H9 (cell line): Measurements from ENCODE around the gene PPP1R13L. TPM values are rescaled to one million over a fixed set of nuclear protein-coding genes. Genes with fewer than 3 reads are reported as not detected.

ENCODE experiments used
- DNase-seq: peaks from one replicate; pipeline ENCODE4 v3.0.0-alpha.2; 2017
- H2AFZ ChIP-seq: one replicate; pipeline ENCODE4 v1.6.1; 2013; ENCODE audit warnings: mild to moderate bottlenecking, low read length, control low read depth, moderate library complexity
- H2AK5ac ChIP-seq: 2 replicates; pipeline ENCODE4 v1.6.1; 2013; ENCODE audit warnings: low read length, control low read depth, mixed read lengths; ENCODE audit not compliant: insufficient read length
- H2BK120ac ChIP-seq: one replicate; pipeline ENCODE4 v1.6.1; 2013; ENCODE audit warnings: low read depth, mild to moderate bottlenecking, low read length, control low read depth, inconsistent platforms; ENCODE audit not compliant: poor library complexity, severe bottlenecking
- H2BK12ac ChIP-seq: 2 replicates; pipeline ENCODE4 v1.6.1; 2013; ENCODE audit warnings: low read length, control low read depth, mixed read lengths, low read depth; ENCODE audit not compliant: insufficient read length
- H2BK15ac ChIP-seq: 2 replicates; pipeline ENCODE4 v1.6.1; 2013; ENCODE audit warnings: low read depth, low read length, control low read depth
- H2BK20ac ChIP-seq: one replicate; pipeline ENCODE4 v1.6.1; 2013; ENCODE audit warnings: low read depth, mild to moderate bottlenecking, low read length, control low read depth, inconsistent platforms; ENCODE audit not compliant: poor library complexity, severe bottlenecking
- H2BK5ac ChIP-seq: 2 replicates; pipeline ENCODE4 v1.6.1; 2013; ENCODE audit warnings: low read length, control low read depth, mixed read lengths; ENCODE audit not compliant: insufficient read length
- H3K14ac ChIP-seq: 2 replicates; pipeline ENCODE4 v1.6.1; 2013; ENCODE audit warnings: low read length, control low read depth; ENCODE audit not compliant: insufficient read depth
- H3K18ac ChIP-seq: 2 replicates; pipeline ENCODE4 v1.6.1; 2013; ENCODE audit warnings: low read depth, mild to moderate bottlenecking, mixed read lengths, low read length, control low read depth; ENCODE audit not compliant: insufficient read length
- H3K23ac ChIP-seq: 2 replicates; pipeline ENCODE4 v1.6.1; 2013; ENCODE audit warnings: low read length, control low read depth, mixed read lengths, low read depth; ENCODE audit not compliant: insufficient read length
- H3K23me2 ChIP-seq: 2 replicates; pipeline ENCODE4 v1.6.1; 2013; ENCODE audit warnings: low read depth, mild to moderate bottlenecking, mixed read lengths, low read length, control low read depth; ENCODE audit not compliant: insufficient read length, poor library complexity, severe bottlenecking
- H3K27ac ChIP-seq: 2 replicates; pipeline ENCODE4 v1.5.1; 2013; ENCODE audit warnings: low read length, control low read depth, mixed read lengths, low read depth; ENCODE audit not compliant: insufficient read length
- H3K27me3 ChIP-seq: 2 replicates; pipeline ENCODE4 v1.6.1; 2013; ENCODE audit warnings: low read length, control low read depth, inconsistent platforms; ENCODE audit not compliant: insufficient read depth
- H3K4ac ChIP-seq: 2 replicates; pipeline ENCODE4 v1.6.1; 2013; ENCODE audit warnings: low read depth, mild to moderate bottlenecking, control low read depth, inconsistent platforms, low read length, moderate library complexity
- H3K4me1 ChIP-seq: 2 replicates; pipeline ENCODE4 v1.6.1; 2013; ENCODE audit warnings: low read length, control low read depth, inconsistent platforms; ENCODE audit not compliant: insufficient read depth
- H3K4me2 ChIP-seq: 2 replicates; pipeline ENCODE4 v1.6.1; 2013; ENCODE audit warnings: low read length, control low read depth, mixed read lengths; ENCODE audit not compliant: insufficient read length, insufficient read depth
- H3K56ac ChIP-seq: 2 replicates; pipeline ENCODE4 v1.6.1; 2013; ENCODE audit warnings: low read depth, mild to moderate bottlenecking, mixed read lengths, low read length, control low read depth; ENCODE audit not compliant: insufficient read length
- H3K79me1 ChIP-seq: 2 replicates; pipeline ENCODE4 v1.6.1; 2013; ENCODE audit warnings: low read depth, mild to moderate bottlenecking, moderate library complexity, low read length, control low read depth, inconsistent platforms; ENCODE audit not compliant: insufficient read depth, poor library complexity, severe bottlenecking
- H3K79me2 ChIP-seq: 2 replicates; pipeline ENCODE4 v1.6.1; 2013; ENCODE audit warnings: low read length, control low read depth, inconsistent platforms; ENCODE audit not compliant: insufficient read depth
- H3K9ac ChIP-seq: 2 replicates; pipeline ENCODE4 v1.6.1; 2013; ENCODE audit warnings: low read length, control low read depth, mixed read lengths; ENCODE audit not compliant: insufficient read length; ENCODE audit errors: extremely low read depth
- H3K9me3 ChIP-seq: one replicate; pipeline ENCODE4 v1.6.1; 2013; ENCODE audit warnings: low read depth, low read length, inconsistent platforms; ENCODE audit not compliant: control insufficient read depth
- H3T11ph ChIP-seq: one replicate; pipeline ENCODE4 v1.6.1; 2013; ENCODE audit warnings: mild to moderate bottlenecking, low read length, control low read depth, inconsistent platforms
- H4K20me1 ChIP-seq: one replicate; pipeline ENCODE4 v1.6.1; 2013; ENCODE audit not compliant: control insufficient read depth, insufficient read length, insufficient read depth
- H4K5ac ChIP-seq: 2 replicates; pipeline ENCODE4 v1.6.1; 2013; ENCODE audit warnings: low read depth, mild to moderate bottlenecking, mixed read lengths, low read length, control low read depth; ENCODE audit not compliant: insufficient read length
- H4K8ac ChIP-seq: replicated peaks from 2 replicates; pipeline ENCODE4 v1.6.1; 2013; ENCODE audit warnings: low read length, control low read depth, mixed read lengths, low read depth; ENCODE audit not compliant: insufficient read length
- H4K91ac ChIP-seq: 2 replicates; pipeline ENCODE4 v1.6.1; 2013; ENCODE audit warnings: low read depth, mild to moderate bottlenecking, moderate library complexity, mixed read lengths, low read length, control low read depth; ENCODE audit not compliant: insufficient read length
- H3K27ac Mint-ChIP-seq, 3 experiments: 2 replicates in 2 of 3; 3 replicates in 1 of 3; pipeline ENCODE4 v1.8.0; 2020 to 2021; ENCODE audit warnings: mixed read lengths in 3 of 3, mild to moderate bottlenecking in 1 of 3, moderate library complexity in 1 of 3
- H3K27me3 Mint-ChIP-seq: 2 replicates; pipeline ENCODE4 v1.8.0; 2021; ENCODE audit warnings: low read depth, mild to moderate bottlenecking, moderate library complexity, mixed read lengths
- H3K36me3 Mint-ChIP-seq, 3 experiments: 2 replicates in 2 of 3; 3 replicates in 1 of 3; pipeline ENCODE4 v1.8.0; 2020 to 2021; ENCODE audit warnings: low read depth in 3 of 3, mixed read lengths in 3 of 3; ENCODE audit not compliant: insufficient read depth in 1 of 3
- H3K4me1 Mint-ChIP-seq, 2 experiments: 2 replicates each; pipeline ENCODE4 v1.8.0; 2020; ENCODE audit warnings: mixed read lengths in 2 of 2
- H3K4me3 Mint-ChIP-seq, 2 experiments: 2 replicates in 1 of 2; 3 replicates in 1 of 2; pipeline ENCODE4 v1.8.0; 2020 to 2021; ENCODE audit warnings: mild to moderate bottlenecking in 2 of 2, mixed read lengths in 2 of 2, moderate library complexity in 1 of 2
- H3K9me3 Mint-ChIP-seq, 2 experiments: 2 replicates in 1 of 2; 3 replicates in 1 of 2; pipeline ENCODE4 v1.8.0; 2020; ENCODE audit warnings: mild to moderate bottlenecking in 2 of 2, mixed read lengths in 2 of 2, moderate library complexity in 1 of 2
- WGBS: extraction: QIAGEN DNeasy Blood & Tissue Kit; methylation state at CpG from one replicate; pipeline ENCODE4 v1.1.7; 2013; ENCODE audit warnings: missing lambda C conversion rate, low lambda C conversion rate, mixed read lengths; ENCODE audit not compliant: insufficient read length; ENCODE audit errors: extremely low coverage; 5-methylcytosine and 5-hydroxymethylcytosine counted together
- total RNA-seq: library from RNA; stranded (reverse); gene quantifications from 2 replicates; pipeline ENCODE4 v1.2.1, GENCODE V29; 2021
- TF ChIP-seq, protein P1 (sequence below): fragments of 200-600 bp; sonication (generic); conservative IDR thresholded peaks from 3 replicates; pipeline ENCODE4 v1.8.0; 2021; ENCODE audit warnings: antibody characterized with exemption, mild to moderate bottlenecking

Gene PPP1R13L
- total RNA-seq, 1 experiment from 2014 or later = 42.6 TPM

DNA sequence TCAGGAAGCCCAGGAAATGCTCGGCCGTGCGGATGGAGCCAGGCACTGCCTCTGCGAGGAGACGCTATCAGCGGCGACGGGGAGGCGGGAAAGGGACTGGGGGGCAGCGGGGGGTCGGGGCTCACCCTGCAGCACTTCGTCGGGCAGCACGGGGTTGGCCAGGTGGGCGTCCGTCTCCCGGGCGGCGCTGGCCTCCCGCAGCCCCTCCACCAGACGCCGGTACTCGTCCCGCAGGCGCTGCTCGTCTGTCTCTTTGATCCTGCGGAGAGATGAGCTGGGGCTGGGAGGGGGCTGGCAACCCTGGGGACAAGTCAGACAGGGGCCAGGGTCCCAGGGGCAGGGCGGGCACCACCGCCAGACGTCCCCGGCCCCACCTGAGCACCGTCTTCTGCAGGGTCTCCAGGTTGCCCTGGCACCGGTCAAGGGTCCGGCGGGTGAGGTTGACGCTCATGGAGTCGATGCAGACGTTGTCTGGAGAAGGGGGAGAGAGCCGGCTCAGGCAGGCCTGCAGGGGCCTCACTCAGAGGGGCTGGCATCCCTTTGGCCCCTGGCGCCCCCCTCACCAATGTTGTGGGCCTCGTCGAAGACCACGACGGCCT is 40.9 kb downstream of the PPP1R13L start:
- H2BK120ac ChIP-seq = no peak overlapping the region
- H3K23ac ChIP-seq = no peak overlapping the region
- no peak overlapping the region for H2BK15ac ChIP-seq
- no peak overlapping the region for H3T11ph ChIP-seq
- H3K4me1 ChIP-seq = peaks cover 2% of the 10 kb centered on the region; the same call in 1 of the 2 replicates
- no peak overlapping the region for H3K56ac ChIP-seq
- H3K36me3 Mint-ChIP-seq = peaks cover 34 to 64% (median 58%) of the 10 kb centered on the region in 3 experiments
- no peak overlapping the region for H3K18ac ChIP-seq
- no peak overlapping the region for H2AFZ ChIP-seq
- no peak overlapping the region for H4K5ac ChIP-seq
- no peak overlapping the region for H2BK20ac ChIP-seq
- no peaks in the 10 kb centered on the region for H3K27me3 Mint-ChIP-seq
- WGBS = no CpG with 5 or more reads among the region's 44 CpGs
- H3K9me3 Mint-ChIP-seq = no peaks in the 10 kb centered on the region
- H4K8ac ChIP-seq = no peak overlapping the region
- H2BK12ac ChIP-seq = no peak overlapping the region
- H3K27ac ChIP-seq = no peak overlapping the region
- H2BK5ac ChIP-seq = no peak overlapping the region
- no peaks in the 10 kb centered on the region for H3K9me3 ChIP-seq
- no peak overlapping the region for H3K27ac Mint-ChIP-seq
- H3K9ac ChIP-seq = no peak overlapping the region
- no peak overlapping the region for H3K4me2 ChIP-seq
- H3K79me1 ChIP-seq = no peaks in the 10 kb centered on the region
- H3K4me3 Mint-ChIP-seq = no peak overlapping the region
- H3K14ac ChIP-seq = no peak overlapping the region
- peaks cover 2 to 5% of the 10 kb centered on the region in 2 experiments for H3K4me1 Mint-ChIP-seq
- no peak for DNase-seq
- no peak overlapping the region for H3K4ac ChIP-seq
- H3K79me2 ChIP-seq = no peaks in the 10 kb centered on the region; the same call in 1 of the 2 replicates
- H3K23me2 ChIP-seq = no peaks in the 10 kb centered on the region
- H3K27me3 ChIP-seq = no peaks in the 10 kb centered on the region
- TF ChIP-seq, protein P1, sequence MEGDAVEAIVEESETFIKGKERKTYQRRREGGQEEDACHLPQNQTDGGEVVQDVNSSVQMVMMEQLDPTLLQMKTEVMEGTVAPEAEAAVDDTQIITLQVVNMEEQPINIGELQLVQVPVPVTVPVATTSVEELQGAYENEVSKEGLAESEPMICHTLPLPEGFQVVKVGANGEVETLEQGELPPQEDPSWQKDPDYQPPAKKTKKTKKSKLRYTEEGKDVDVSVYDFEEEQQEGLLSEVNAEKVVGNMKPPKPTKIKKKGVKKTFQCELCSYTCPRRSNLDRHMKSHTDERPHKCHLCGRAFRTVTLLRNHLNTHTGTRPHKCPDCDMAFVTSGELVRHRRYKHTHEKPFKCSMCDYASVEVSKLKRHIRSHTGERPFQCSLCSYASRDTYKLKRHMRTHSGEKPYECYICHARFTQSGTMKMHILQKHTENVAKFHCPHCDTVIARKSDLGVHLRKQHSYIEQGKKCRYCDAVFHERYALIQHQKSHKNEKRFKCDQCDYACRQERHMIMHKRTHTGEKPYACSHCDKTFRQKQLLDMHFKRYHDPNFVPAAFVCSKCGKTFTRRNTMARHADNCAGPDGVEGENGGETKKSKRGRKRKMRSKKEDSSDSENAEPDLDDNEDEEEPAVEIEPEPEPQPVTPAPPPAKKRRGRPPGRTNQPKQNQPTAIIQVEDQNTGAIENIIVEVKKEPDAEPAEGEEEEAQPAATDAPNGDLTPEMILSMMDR = no peak
- no peak overlapping the region for H2AK5ac ChIP-seq
- no peak overlapping the region for H4K91ac ChIP-seq
- no peaks in the 10 kb centered on the region for H4K20me1 ChIP-seq
